Hepatocyte (in vitro differentiated cells): Measurements from ENCODE around the gene RGP1. TPM values are rescaled to one million over a fixed set of nuclear protein-coding genes. Genes with fewer than 3 reads are reported as not detected.

Experiments
- DNase-seq: peaks from one replicate; pipeline ENCODE4 v3.0.0-alpha.2; 2016; ENCODE audit warnings: low spot score
- H2AFZ ChIP-seq: fragments of 200-600 bp; sonication (generic); 2 replicates; pipeline ENCODE4 v1.6.0; 2016; ENCODE audit warnings: antibody characterized with exemption, mild to moderate bottlenecking
- H3K27ac ChIP-seq: fragments of 200-600 bp; sonication (generic); 2 replicates; pipeline ENCODE4 v1.5.1; 2016; ENCODE audit warnings: mild to moderate bottlenecking
- H3K27me3 ChIP-seq: fragments of 200-600 bp; sonication (generic); 2 replicates; pipeline ENCODE4 v1.6.1; 2016
- H3K36me3 ChIP-seq: fragments of 200-600 bp; sonication (generic); replicated peaks from 2 replicates; pipeline ENCODE4 v1.5.1; 2016; ENCODE audit warnings: low read depth; ENCODE audit not compliant: insufficient read depth
- H3K4me1 ChIP-seq: fragments of 200-600 bp; sonication (generic); 2 replicates; pipeline ENCODE4 v1.5.1; 2016; ENCODE audit warnings: mild to moderate bottlenecking, moderate library complexity; ENCODE audit not compliant: insufficient read depth
- H3K4me2 ChIP-seq: fragments of 200-600 bp; sonication (generic); 2 replicates; pipeline ENCODE4 v1.6.0; 2016
- H3K4me3 ChIP-seq: fragments of 200-600 bp; sonication (generic); 2 replicates; pipeline ENCODE4 v1.5.1; 2016; ENCODE audit warnings: mild to moderate bottlenecking
- H3K79me2 ChIP-seq: fragments of 200-600 bp; sonication (generic); 2 replicates; pipeline ENCODE4 v1.6.0; 2017; ENCODE audit warnings: mild to moderate bottlenecking
- H3K9me2 ChIP-seq: fragments of 200-600 bp; sonication (generic); replicated peaks from 2 replicates; pipeline ENCODE4 v1.6.0; 2017; ENCODE audit warnings: mild to moderate bottlenecking; ENCODE audit not compliant: insufficient read depth
- H3K9me3 ChIP-seq: fragments of 200-600 bp; sonication (generic); 2 replicates; pipeline ENCODE4 v1.5.1; 2016; ENCODE audit warnings: low read depth, mild to moderate bottlenecking
- H4K20me1 ChIP-seq: fragments of 200-600 bp; sonication (generic); 2 replicates; pipeline ENCODE4 v1.6.0; 2016; ENCODE audit warnings: mild to moderate bottlenecking; ENCODE audit not compliant: insufficient read depth, poor library complexity, severe bottlenecking
- CTCF ChIP-seq: fragments of 200-600 bp; sonication (generic); IDR thresholded peaks from 2 replicates; pipeline ENCODE4 v1.5.1; 2016; ENCODE audit warnings: antibody characterized with exemption, mild to moderate bottlenecking; ENCODE audit not compliant: poor library complexity
- EZH2 ChIP-seq: fragments of 200-600 bp; sonication (generic); IDR thresholded peaks from 2 replicates; pipeline ENCODE4 v1.6.1; 2016; ENCODE audit warnings: antibody characterized with exemption, mild to moderate bottlenecking, borderline replicate concordance
- EZH2phosphoT487 ChIP-seq: fragments of 200-600 bp; sonication (generic); IDR thresholded peaks from one replicate; pipeline ENCODE4 v1.6.1; 2018; ENCODE audit warnings: antibody characterized with exemption, mild to moderate bottlenecking, low read depth, moderate library complexity; ENCODE audit not compliant: unreplicated experiment, severe bottlenecking
- WGBS: methylation state at CpG from one replicate; pipeline ENCODE4 v1.1.6; 2016; ENCODE audit warnings: low lambda C conversion rate; ENCODE audit errors: missing lambda C conversion rate; 5-methylcytosine and 5-hydroxymethylcytosine counted together
- polyA plus RNA-seq: library from polyadenylated mRNA; unstranded; fragments of >200 nt; fragmentation: Nextera tagmentation; extraction: Ambion mirVana; gene quantifications from 2 replicates; pipeline ENCODE4 v1.2.1, GENCODE V29; 2016
- total RNA-seq: library from RNA; depleted of rRNA; stranded (reverse); fragments of >200 nt; gene quantifications from 2 replicates; pipeline ENCODE4 v1.2.3, GENCODE V29; 2014

The RGP1 gene
- total and polyA plus RNA-seq, 2 experiments from 2014 or later, result 11.4 to 19.3 TPM

GRCh38 chr9:35763181-35763580 lies 14.1 kb downstream of the RGP1 start:
- Histone ChIP-seq H2AFZ (no peak overlapping the region), H4K20me1 (no peaks in the 10 kb centered on the region), H3K4me2 (no peak overlapping the region), H3K4me3 (no peak overlapping the region), H3K27ac (no peak overlapping the region), H3K27me3 (no peaks in the 10 kb centered on the region), H3K79me2 (peaks cover 61% of the 10 kb centered on the region), H3K9me2 (no peaks in the 10 kb centered on the region), H3K36me3 (no peaks in the 10 kb centered on the region), H3K9me3 (no peaks in the 10 kb centered on the region), H3K4me1 (peaks cover 5% of the 10 kb centered on the region)
- TF ChIP-seq CTCF (no peak), EZH2 (no peak), EZH2phosphoT487 (no peak)
- 91% methylated on average over 2 of the region's 2 CpGs for WGBS
- DNase-seq, result no peak

- no peak overlapping the region for H3K4me2 ChIP-seq
- H3K4me1 ChIP-seq, result peaks cover under 1% of the 10 kb centered on the region
- peaks cover 56% of the 10 kb centered on the region for H3K79me2 ChIP-seq
- no peaks in the 10 kb centered on the region for H4K20me1 ChIP-seq
- WGBS, result 96% methylated on average over 1 of the region's 1 CpG
- no peaks in the 10 kb centered on the region for H3K36me3 ChIP-seq
- TF ChIP-seq EZH2phosphoT487, result no peak
- TF ChIP-seq CTCF, result no peak
- TF ChIP-seq EZH2, result no peak
- no peak overlapping the region for H3K4me3 ChIP-seq
- no peak overlapping the region for H2AFZ ChIP-seq
- no peak for DNase-seq
- H3K27ac ChIP-seq, result no peak overlapping the region
- H3K9me2 ChIP-seq, result no peaks in the 10 kb centered on the region
- no peaks in the 10 kb centered on the region for H3K27me3 ChIP-seq
- H3K9me3 ChIP-seq, result no peaks in the 10 kb centered on the region
These were observed 14.7 kb downstream of the RGP1 start for GRCh38 chr9:35763803-35764202.

GRCh38 chr9:35766997-35767396 lies 17.9 kb downstream of the RGP1 start:
- no peak for DNase-seq
- WGBS, result 87% methylated on average over 2 of the region's 2 CpGs
- Histone ChIP-seq H3K4me2 (no peak overlapping the region), H3K9me2 (no peaks in the 10 kb centered on the region), H3K9me3 (no peaks in the 10 kb centered on the region), H3K4me3 (no peak overlapping the region), H3K79me2 (peaks cover 32% of the 10 kb centered on the region), H3K27ac (no peak overlapping the region), H3K36me3 (no peaks in the 10 kb centered on the region), H3K27me3 (no peaks in the 10 kb centered on the region), H2AFZ (no peak overlapping the region), H3K4me1 (peaks cover 11% of the 10 kb centered on the region), H4K20me1 (no peaks in the 10 kb centered on the region)
- TF ChIP-seq EZH2 (no peak), EZH2phosphoT487 (no peak), CTCF (no peak)

GRCh38 chr9:35767458-35767857 lies 18.4 kb downstream of the RGP1 start:
- TF ChIP-seq EZH2 (no peak), CTCF (no peak), EZH2phosphoT487 (no peak)
- 100% methylated on average over 1 of the region's 1 CpG for WGBS

More at GRCh38 chr9:35767458-35767857, 18.4 kb downstream of the RGP1 start:
- H3K9me2 ChIP-seq, result no peaks in the 10 kb centered on the region
- DNase-seq, result no peak
- no peaks in the 10 kb centered on the region for H3K27me3 ChIP-seq
- H3K9me3 ChIP-seq, result no peaks in the 10 kb centered on the region
- no peak overlapping the region for H3K27ac ChIP-seq
- H2AFZ ChIP-seq, result no peak overlapping the region
- H3K4me1 ChIP-seq, result peaks cover 11% of the 10 kb centered on the region
- no peaks in the 10 kb centered on the region for H4K20me1 ChIP-seq
- peaks cover 27% of the 10 kb centered on the region for H3K79me2 ChIP-seq
- H3K36me3 ChIP-seq, result no peaks in the 10 kb centered on the region
- H3K4me3 ChIP-seq, result no peak overlapping the region
- H3K4me2 ChIP-seq, result no peak overlapping the region
